Activated T-cell treated with anti-CD3 and anti-CD28 coated beads, Interleukin-2, amount 50 U/mL, for 1 hour (primary cell): ENCODE results near the gene SUPT7L.
"Not testable (repeated sequence)": the region's sequence is repeated elsewhere in the genome, so short reads cannot be mapped to it uniquely, and the experiment has no call there.

Experiments
- DNase-seq: peaks from one replicate; pipeline ENCODE4 v3.0.0-alpha.2; 2020

SUPT7L gene

DNA sequence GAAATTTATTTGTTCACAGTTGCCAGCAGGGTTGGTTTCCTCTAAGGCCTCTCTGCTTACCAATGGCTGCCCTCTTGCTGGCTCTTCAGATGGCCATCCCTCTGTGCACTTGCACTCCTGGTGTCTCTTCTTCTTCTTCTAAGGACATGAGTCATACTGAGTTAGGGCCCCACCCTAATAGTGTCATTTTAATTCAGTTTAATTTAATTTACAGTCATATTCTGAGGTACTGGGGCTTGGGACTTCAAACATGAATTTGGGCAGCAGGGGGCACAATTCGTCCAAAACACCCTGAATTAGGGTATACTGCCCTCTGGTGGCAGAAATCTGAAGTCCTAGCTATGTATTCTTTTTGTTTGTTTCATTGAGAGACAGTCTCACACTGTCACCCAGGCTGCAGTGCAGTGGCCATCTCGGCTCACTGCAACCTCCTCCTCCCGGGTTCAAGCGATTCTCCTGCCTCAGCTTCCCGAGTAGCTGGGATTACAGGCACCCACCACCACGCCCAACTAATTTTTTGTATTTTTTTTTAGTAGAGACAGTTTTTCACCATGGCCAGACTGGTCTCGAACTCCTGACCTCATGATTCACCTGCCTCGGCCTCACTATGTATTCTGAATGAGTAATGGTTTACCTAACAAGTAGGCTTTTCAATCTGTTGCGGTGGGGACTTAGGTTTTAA is 20.1 kb upstream of the SUPT7L start:
- peak; percentile 75 for DNase-seq

DNA sequence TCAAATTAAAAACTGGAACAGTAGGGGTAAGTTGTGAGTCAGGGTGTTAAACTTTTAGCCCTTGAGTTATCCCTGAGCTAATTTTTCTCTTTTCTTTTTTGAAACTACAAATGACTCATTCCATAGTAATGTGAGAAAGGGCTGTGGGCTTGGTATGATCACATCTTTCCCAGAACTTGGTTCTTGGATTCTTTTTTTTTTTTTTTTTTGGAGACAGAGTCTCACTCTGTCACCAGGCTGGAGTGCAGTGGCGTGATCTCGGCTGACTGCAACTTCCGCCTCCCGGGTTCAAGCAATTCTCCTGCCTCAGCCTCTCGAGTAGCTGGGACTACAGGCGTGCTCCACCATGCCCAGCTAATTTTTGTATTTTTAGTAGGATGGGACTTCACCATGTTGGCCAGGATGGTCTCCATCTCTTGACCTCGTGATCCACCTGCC is 18.9 kb upstream of the SUPT7L start:
- DNase-seq = not testable (repeated sequence)

DNA sequence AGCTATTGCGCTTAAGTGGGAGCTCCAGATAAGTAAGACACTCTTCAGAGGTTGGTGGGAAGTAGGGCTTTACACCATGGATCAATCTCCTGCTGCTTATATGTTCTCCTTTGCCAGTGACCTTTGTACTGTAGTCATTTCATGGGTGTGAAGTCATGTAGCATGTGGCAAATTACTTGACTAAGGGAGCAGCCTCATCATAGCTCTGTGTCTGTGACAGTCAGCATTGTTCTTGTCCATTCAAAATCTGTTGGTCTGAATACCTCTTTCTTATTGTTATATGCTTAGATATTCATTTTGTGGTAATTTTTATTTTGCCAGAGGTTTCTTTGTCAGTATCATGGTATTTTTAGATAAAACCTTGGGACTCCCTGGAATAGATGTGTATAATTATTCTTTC is 18.4 kb upstream of the SUPT7L start:
- no peak for DNase-seq

DNA sequence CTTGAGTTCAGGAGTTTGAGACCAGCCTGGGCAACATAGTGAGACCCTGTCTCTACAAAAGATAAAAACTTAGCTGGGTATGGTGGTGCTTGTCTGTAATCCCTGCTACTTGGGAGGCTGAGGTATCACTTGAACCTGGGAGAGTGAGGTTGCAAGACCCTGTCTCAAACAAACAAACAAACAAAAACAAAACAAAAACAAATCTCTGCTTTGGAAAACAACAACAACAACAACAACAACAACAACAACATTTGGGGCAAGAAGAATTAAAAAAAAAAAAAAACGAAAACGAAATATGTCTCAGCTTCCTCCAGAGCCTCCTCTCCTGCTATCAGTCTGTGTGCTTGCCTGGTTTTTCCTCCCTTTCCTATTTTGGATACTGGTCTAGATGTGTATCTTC is 17.2 kb upstream of the SUPT7L start:
- DNase-seq = no peak

DNA sequence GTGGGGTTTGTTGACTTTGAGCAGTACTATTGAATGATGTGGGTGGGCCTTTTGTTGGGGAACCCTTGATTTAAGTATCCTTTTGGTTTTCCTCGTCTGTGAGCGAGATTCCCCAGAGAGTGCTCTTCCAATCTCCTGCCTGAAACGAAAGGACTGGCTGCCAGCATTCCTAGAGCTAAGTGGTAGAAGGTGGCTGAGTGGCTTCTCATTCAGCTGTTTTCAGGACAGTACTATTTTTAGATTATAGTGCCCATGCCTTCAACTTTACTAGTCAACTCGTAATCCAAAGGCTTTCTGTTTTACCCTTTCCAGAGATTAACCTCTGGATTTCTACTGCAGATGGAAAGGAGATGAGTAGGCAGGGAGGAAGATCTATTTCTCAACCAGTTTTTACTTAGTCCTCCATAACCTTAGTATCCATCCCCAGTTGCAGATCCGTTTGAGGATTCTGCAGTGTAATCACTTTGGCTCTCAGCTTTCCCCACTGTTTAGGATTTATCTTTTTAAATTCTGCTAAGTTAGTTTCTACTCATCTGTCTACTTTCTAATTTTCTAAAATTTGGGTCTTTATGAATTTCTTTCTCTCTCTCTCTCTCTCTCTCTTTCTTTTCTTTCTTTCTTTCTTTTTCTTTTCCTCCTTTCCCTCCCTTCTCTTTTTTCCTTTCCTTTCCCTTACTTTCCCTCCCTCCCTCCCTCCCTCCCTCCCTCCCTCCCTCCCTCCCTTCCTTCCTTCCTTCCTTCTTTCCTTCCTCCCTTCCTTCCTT is 9.5 kb upstream of the SUPT7L start:
- DNase-seq = no peak

DNA sequence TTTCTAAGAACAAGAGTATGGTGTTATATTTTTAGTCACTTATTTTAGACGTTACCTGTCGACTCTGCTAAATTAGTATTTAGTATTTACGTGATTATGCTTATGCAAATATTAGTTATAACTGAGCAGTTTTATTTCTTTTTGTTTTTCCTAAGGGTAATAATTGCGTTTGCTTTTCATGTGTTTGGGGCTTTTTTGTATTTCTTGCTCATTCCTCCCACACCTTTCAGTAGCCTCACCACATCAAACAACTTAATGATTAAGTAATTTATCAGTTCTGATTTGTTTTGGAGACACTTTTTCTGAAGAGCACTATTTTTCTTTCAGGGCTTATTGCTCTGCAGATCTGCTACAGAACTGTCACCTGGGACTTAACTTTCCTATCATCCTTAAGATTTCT is 7.8 kb upstream of the SUPT7L start:
- no peak for DNase-seq

DNA sequence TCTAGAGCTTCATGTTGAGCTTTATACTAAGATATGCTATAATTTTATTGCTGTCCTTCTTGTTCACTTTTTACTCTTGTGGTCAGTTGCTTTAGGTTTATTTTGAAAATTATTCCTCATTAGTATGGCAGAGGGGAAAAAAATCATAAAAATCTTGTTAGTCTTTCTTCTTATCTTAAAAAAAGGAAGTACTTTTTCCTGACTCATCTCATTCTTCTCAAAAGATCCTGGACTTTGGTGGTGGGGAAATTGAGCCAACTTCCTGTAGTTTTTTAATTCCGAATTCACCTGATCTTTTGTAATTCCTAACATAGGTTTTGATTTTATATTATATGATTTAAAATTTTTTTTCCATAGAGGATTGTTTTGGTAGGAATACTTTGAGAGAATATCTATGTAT is 4.0 kb upstream of the SUPT7L start:
- no peak for DNase-seq

DNA sequence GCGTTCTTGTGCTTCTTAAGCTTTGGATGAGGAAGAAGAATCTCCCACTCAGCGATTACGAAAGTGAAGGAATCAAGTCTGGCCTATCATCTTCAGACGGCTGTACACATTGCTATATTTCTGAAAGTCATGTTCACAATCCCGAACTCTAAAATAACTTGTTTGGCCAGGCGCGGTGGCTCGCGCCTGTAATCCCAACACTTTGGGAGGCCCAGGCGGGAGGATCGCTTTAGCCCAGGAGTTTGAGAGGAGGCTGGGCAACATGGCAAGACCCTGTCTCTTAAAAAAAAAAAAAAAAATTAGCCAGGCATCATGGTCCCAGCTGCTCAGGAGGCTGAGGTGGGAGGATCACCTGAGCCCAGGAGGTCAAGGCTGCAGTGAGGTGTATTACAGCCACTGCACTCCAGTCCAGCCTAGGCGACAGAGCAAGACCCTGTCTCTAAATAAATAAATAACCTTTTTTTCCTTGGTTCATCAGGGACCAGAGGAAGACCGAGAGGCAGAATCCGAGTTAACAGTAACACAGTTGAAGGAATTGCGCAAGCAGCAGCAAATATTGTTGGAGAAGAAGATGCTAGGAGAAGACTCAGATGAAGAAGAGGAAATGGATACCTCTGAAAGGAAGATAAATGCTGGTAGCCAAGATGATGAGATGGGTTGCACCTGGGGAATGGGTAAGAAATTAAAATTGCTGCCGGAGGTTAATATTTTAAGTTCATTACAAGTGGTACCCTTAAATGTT is 1.4 kb upstream of the SUPT7L start:
- no peak for DNase-seq

DNA sequence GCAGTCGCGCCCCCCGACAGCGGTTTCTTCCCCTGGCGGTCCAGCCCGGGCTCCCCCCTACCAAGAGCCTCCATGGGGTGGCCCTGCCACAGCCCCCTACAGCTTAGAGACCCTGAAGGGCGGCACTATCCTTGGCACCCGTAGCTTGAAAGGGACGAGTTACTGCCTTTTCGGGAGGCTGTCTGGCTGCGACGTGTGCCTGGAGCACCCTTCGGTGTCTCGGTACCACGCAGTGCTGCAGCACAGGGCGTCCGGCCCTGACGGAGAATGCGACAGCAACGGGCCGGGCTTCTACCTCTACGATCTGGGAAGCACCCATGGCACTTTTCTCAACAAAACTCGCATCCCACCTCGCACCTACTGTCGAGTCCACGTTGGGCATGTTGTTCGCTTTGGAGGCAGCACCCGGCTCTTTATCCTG is 750 bp upstream of the SUPT7L start:
- no peak for DNase-seq

DNA sequence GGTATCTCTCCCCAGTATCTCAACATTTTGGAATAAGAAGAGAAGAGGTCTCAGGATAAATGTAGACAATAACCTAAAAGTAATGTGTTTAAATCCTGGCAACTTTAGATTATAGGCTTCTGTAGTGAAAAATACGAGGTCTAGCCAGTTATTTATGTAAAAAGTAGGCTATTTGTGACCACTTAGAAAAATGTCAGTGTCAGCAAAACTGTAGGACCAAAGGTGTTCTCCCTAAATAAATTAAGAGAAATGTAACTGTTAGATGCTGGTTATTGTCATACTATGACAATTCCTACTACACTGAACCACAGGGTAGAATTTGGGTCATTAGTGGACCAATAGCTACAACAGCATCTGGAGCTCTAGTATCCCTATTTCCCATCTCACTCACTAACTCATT is 2.0 kb downstream of the SUPT7L start:
- no peak for DNase-seq

DNA sequence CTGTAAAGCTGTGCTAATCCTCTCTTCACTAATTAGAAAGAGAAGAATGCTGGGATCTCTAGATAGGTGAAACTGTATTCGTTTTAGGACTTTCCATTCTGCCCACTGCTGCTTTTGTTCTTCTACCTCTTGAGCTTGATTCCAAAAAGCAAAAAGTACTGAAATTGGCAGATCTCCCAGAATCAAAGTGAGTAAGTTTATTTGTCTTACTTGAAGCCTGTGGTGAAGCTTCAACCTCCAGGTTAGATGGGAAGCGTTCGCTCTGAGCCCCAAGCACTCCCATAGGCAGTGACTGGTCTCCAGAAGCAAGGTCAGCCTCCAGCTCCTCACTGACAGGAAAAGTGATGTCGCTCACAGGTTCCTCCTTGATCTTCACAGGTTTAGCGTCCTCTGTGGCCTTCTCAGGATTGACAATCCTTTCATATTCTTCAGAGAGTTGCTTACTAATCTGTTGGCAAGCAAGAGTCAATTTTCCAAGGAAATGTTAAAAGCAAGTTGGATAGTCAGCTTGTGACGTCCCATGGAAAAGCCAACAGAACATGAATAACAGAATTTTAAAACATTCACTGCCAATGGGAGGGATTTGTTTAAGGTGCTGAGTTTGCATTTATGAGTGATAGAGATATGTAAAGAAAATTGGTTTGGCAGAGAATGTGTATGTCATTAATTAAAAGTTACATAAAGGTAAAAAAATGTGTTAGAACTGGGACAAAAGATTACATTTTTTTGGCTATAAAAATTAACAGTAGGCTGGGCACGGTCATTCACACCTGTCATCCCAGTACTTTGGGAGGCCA is 8.1 kb downstream of the SUPT7L start:
- DNase-seq = no peak

DNA sequence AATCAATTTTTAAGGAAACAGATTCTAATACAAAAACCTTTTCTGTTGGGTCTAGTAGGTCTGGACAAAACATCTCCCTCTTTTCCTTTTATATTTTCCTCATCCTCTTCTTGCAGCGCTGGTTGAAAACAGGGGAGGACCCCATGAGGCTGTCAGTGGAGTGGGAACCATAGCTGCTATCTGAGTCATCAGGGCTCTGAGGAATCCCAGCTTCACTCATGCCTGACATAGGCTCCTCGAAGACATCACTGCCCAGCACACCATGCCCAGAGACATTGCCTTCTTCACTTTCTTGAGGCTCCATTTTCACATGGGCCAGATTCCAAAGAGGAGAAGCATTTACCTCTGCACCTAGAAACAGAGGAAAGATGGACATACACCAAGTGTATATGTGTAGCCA is 10.0 kb downstream of the SUPT7L start:
- DNase-seq = no peak

DNA sequence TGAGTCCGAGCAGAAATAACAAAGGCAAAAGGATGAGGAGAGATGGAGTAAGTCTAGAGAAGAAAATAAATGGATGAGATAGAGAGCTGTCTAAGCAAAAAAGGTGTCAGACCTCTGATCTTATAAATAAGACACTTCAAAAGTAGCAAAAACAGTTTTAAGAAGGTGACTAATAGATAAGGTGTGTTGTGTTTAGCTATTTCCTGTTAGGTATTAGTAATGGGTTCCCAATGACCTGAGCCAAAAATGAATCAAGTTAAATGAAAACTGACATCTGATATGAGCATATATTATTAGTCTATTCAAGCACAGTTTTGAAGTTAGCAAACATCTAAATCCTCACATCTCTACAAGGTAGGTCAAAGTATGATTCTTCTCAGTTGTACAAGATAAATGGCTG is 10.6 kb downstream of the SUPT7L start:
- DNase-seq = no peak

DNA sequence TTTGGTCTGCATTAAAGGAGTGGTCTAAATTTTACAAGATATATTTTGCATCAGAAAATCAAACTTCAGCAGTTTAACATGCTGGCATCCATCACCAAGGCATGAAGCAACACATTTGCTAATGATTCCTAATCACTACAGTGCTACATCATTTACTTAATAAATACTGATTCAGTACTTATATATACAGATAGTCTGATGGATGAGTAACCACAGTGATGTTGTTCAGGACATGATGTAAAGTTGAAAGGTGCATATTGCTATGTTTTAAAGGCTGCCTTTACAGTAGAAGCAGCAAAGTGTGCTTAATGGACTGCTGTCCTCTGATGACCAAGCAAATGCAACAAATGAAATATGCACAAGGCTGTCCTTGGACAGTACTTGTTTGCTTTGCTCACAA is 11.1 kb downstream of the SUPT7L start:
- no peak for DNase-seq

DNA sequence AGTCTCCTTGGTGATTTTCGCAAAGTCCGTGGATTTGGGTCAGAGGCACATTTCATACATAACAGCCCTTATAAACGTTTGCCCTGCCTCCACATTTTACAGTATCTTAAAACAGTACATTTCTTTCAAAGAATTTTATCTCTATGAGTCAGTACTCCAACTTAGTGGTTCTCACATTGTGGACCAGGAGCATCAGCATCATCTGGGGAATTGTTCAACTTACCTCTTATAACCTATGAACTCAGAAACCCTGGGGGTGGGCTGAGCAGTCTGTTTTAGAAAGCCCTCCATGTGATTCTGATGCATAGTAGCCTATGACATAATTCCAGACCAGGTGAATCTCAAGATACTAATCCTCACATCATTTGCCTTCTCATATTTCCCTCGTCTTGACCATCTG is 12.4 kb downstream of the SUPT7L start:
- DNase-seq = no peak

DNA sequence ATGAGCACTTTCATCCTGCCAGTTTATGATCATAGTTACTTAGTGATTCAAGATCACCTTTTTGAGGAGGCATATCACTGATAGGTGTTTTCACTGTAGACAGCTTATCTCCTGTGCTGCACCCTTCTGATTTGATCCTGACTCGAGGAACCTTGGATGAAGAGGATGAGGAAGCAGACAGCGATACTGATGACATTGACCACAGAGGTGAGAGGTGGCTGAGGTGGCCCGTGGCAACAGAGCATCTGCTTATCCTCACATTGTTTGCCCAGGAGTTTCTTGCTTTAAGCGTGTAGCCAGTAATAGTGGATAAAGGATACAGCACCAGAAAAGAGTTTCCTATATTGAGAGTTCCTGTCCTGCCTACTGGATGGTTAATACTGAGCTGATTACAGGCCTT is 15.7 kb downstream of the SUPT7L start:
- no peak for DNase-seq

DNA sequence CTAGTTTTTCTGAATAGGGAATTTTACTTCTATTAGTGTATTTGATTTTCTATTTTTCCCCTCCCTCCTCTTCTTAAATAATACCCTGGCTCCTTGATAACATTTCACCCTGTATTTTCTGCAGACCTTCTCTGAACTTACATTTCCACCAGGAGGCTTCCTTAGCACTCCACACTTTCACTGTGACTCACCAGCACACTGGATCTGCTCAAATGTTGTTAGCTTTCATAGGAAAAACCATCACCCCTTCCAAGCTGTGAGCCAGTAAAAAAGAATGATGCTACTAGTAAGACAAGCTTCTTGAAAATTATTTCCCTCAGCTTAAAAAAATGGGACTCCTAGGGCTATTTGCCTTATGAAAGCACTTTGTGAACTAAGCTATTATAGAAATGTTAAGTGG is 16.1 kb downstream of the SUPT7L start:
- DNase-seq = no peak

DNA sequence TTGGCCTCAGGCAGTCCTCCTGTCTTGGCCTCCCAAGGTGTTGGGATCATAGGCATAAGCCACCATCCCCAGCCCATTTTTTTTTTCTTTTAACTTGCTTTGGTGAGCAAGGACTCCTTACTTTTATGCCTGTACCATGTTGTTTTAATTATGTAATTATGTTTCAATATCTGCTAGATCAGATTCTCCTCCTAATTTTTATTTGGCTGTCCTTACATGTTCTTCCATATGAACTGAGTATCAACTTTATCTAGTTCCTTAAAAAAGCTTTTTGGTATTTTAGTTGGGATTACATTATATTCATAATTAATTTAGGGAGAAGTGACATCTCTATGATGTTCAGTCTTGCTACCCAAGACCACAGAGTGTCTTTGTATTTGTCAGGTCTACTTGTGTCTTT is 18.2 kb downstream of the SUPT7L start:
- no peak for DNase-seq

DNA sequence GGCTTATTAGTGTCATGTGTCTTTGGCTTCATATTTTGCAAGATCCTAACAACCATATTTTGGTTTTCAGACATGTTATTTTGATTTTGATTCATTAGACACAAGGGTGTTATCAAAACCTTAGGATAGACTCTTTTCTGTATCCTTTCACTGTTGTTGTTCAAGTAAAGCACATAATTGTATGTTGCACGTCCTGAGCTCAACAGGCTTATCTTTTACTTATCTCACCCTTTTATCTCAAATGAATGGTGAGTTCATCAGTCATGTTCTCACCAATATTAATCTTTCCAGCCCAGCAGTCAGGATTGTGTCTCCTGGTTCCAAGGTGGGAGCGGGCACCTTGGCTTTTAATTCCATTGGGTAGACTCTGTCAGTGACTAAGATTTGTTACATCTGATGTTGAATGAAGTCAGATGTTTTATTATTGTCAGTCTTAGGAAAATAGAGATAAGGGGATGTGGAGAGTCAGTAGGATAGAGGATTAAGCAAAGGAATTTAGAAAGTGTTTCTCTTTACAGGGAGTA is 22.6 kb downstream of the SUPT7L start:
- no peak for DNase-seq

DNA sequence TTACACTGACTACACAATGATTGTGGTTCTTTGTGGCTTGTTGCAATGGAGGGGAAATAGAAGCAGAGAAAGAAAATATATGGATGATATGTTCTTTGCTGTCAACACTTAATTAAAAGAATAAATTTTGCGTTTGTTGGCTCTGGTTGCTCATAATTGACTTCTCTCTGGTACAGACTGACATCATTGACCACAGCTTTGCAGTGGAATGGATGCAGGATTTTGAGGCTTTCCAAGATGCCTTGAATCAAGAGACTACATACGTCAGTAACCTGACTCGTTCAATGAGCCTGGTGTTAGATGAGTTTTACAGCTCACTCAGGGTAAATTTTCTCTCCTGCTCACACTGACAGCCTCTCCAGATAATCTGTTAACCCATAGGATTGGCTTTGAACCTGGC is 24.7 kb downstream of the SUPT7L start:
- no peak for DNase-seq

DNA sequence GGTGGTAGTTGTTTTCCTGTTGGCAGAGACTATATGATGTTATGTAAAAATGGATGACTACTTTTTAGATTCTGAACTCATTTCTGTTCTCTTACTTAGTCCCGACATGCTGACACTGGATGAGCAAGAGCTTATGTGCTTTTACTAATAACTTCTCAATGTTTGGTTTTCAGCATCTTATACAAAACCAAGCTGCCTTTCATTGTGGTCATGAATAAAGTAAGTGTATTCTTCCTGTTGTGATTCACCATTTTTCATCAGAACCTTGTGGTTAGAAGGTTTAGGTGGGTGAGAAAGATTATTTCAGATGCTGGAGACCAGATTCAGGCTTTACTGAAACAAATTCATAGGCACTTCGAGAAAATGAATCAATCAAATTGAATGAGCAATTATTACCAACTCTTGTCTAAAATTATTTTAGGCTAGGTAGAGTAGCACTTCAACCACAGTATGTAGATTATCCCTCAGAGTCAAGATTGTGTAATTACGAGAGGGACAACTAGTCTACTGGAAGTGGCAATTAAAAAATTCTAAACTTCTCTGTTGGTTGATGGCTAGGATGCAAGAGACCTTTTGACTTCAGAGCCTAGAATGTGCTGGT is 25.3 kb downstream of the SUPT7L start:
- DNase-seq = no peak

DNA sequence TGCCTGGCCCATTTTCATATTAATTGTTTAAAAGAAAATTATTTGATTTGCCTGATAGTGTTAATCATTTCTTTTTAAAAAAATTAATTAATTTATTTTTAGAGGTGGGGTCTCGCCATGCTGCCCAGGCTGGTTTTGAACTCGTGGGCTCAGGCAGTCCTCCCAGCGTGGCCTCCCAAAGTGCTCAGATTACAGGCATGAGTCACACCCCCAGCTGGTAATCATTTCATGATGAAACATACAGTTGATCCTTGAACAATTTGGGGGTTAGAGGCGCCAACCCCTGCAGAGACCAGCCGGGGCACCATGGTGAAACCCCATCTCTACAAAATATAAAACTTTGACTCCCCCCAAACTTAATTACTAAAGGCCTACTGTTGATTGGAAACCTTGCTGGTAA is 26.6 kb downstream of the SUPT7L start:
- DNase-seq = no peak

DNA sequence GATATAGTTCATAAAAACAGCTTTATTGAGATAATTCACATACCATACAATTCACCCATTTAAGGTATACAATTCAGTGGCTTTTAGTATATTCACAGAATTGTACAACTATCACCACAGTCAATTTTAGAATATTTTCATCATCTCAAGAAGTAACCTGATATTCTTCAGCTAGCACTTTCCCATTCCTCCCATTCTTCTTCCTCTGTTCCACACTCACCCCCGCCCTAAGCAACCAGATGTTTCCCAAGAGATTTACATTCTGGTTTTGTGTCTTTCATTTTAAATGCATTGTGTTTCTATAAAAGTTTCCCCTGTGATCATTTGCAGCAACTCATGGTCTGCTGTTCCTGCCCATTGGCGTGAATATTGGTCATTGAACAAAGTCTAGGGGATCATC is 29.1 kb downstream of the SUPT7L start:
- no peak for DNase-seq
